HG03521 (cell line): ENCODE data around the gene ZNF784.

Source experiments
- ATAC-seq: cut with Tn5 transposase; IDR thresholded peaks from one replicate; pipeline ENCODE4 v1.9.1; 2021; ENCODE audit warnings: mild to moderate bottlenecking, moderate library complexity; ENCODE audit not compliant: unreplicated experiment

ZNF784 gene

GRCh38 chr19:55656988-55657747, 32.8 kb upstream of the ZNF784 start:
- no peak for ATAC-seq

- no peak for ATAC-seq
Measured at GRCh38 chr19:55656552-55656951, 32.2 kb upstream of the ZNF784 start.

- no peak for ATAC-seq
Measured at GRCh38 chr19:55655648-55656040, 31.3 kb upstream of the ZNF784 start.

- ATAC-seq, result peak; percentile 28
Measured at GRCh38 chr19:55654868-55655647, 30.7 kb upstream of the ZNF784 start, which contains the start of gene U2AF2. TSS of gene U2AF2 (plus strand) at chr19:55655035. CDS start at chr19:55655105, 70 bp downstream.

- peak; percentile 58 for ATAC-seq
Measured at GRCh38 chr19:55654323-55654867, 30.0 kb upstream of the ZNF784 start.

- ATAC-seq, result peak; percentile 46
Measured at GRCh38 chr19:55653651-55654322, 29.4 kb upstream of the ZNF784 start.

- ATAC-seq, result no peak
Measured at GRCh38 chr19:55652311-55653128, 28.2 kb upstream of the ZNF784 start.

GRCh38 chr19:55651236-55651635, 26.9 kb upstream of the ZNF784 start:
- ATAC-seq, result no peak

- no peak for ATAC-seq
Measured at GRCh38 chr19:55650602-55651230, 26.4 kb upstream of the ZNF784 start.

- ATAC-seq, result no peak
Measured at GRCh38 chr19:55650126-55650557, 25.8 kb upstream of the ZNF784 start.

GRCh38 chr19:55649268-55650125, 25.1 kb upstream of the ZNF784 start:
- ATAC-seq, result no peak

GRCh38 chr19:55648585-55649267, 24.4 kb upstream of the ZNF784 start:
- ATAC-seq, result no peak

- ATAC-seq, result peak; percentile 27
Measured at GRCh38 chr19:55647732-55648584, 23.6 kb upstream of the ZNF784 start, which contains the start of gene CCDC106. TSS of gene CCDC106 (plus strand) at chr19:55648212. CDS start at chr19:55649047, 835 bp downstream.

- no peak for ATAC-seq
Measured at GRCh38 chr19:55646889-55647731, 22.7 kb upstream of the ZNF784 start.

- no peak for ATAC-seq
Measured at GRCh38 chr19:55645512-55645881, 21.1 kb upstream of the ZNF784 start.

GRCh38 chr19:55644842-55645511, 20.6 kb upstream of the ZNF784 start:
- no peak for ATAC-seq
